Effector CD8-positive, alpha-beta T cell (primary cell): ENCODE measurements around the gene TBC1D10A.
A peak's percentile ranks its signal among the peaks of the same experiment; 100 is the strongest.

Experiments
- DNase-seq: peaks from one replicate; lab custom pipeline; 2025; lab: John Stamatoyannopoulos, UW

Gene TBC1D10A

DNA sequence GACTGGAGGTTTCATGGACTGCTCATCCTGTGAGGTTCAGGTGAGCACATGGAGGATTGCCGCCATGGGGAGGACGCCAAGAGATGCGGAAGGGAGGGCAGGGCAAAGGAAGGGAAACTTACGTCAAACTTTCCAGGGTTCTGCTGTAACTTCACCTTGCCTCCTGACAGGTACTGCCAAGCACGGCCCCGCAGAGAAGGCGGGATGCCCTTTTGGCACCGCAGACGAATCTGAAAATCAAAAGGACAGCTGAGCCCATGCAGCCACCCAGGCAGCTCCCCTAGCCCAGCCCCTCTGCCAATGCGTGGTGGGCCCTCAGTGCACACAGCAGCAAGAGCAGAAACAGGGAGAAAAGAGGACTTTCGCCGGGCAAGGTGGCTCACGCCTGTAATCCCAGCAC lies 27.4 kb downstream of the TBC1D10A start:
- DNase-seq, result no peak

DNA sequence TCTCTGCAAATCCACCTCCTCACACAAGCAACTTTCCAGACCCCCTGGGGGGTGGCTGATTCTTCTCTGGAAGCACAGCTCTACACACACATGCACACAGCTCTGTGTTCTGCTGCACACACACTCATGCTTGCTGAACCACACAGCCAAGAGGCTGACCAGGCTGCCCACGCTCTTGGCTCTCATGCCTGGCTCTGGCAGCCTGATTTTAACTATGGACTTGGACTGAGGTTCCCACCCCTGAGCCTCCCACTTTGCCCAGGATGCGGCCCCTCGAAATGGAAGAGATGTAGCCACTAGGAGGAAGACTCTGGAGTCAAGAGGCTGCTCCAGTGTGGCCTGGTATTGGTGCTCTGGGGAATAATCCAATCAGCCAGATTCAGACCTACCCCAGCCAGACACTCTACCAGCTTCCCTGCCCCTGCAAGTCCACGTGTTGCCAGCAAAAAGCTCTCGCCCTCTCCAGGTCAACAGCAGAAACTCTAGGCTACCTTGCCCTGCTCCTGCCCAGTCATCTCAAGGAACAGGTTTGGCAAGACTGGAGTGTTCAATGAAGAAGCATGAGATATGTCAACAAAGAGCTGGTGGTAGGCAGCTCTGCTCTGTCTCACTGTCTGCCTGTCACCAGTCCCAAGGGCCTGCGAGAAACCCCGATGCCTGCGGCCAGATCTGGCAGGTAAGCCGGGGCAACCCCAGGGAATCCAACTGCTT lies 28.6 kb downstream of the TBC1D10A start:
- no peak for DNase-seq

DNA sequence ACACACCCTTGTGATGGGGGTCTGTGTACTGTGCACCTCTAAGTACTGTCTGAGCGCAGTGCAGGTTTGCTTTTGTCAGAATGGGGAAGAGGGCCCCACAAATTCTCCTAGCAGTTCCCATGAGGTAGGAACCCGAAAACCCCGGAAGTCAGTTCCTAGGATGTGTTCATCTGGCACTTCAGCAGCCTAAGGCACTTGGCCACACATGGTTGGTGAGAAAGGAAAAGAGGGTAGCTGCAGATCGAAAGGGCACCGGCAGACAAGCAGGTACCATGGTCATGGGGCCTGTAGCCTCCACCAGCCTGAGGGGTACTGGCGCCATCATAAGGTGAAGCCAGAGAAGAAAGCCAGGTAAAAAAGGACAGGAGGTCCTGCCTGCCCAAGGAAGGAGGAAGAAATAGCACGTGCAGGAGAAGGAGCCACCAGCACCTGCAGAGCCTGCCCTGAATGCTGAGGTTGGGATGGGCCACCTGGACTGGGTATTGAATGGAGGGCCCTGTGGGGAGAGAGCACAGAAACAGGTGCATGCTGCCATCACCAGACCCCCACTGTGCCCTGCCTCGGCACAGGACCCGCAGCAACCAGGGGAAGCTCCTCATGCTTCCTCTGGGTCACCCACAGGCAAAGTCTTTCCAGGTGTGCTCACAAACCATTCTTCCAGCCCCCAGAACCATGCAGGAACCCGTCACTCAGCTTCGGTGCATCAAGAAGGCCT lies 29.3 kb downstream of the TBC1D10A start:
- no peak for DNase-seq

- no peak for DNase-seq
Measured at GRCh38 chr22:30296833-30297232, 29.9 kb downstream of the TBC1D10A start.

DNA sequence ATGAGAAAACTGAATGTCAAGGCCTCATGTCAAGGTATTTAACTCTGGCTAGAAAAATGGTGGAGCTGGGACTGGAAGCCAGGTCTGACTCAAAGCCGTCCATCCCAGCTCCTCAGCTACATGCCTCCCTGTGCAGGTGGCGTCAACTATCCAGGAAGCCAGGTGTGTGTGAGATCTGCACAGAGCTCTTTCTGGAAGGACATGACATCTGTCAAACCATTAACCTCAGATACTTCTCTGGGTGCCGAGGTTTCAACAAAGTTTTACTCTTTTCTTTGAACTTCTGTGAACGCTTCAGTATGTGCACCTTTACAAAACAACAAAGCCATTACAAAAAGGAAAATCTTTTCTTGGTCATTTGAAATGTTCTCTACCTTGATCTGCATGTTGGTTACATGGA lies 30.4 kb downstream of the TBC1D10A start:
- DNase-seq, result no peak

DNA sequence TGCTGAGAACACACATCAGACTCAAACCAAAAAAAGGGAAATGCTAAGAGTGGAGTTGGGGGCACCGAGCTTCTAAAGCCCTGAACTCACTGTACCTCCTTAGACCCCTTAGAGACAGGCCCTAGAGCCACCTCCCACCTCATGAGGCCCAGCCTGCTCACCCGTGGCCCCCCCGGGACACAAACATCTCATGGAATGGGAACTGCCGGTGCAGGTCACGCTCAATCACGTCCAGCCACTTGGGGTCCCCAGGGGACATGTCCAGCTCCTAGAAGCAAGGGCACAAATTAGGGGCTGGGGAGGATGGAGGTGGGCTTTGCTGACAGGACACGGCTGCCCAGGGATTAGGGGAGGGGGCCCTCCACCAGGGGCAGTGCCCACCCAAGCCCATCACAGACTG lies 31.2 kb downstream of the TBC1D10A start:
- no peak for DNase-seq

GRCh38 chr22:30294830-30295229 lies 31.9 kb downstream of the TBC1D10A start:
- no peak for DNase-seq

DNA sequence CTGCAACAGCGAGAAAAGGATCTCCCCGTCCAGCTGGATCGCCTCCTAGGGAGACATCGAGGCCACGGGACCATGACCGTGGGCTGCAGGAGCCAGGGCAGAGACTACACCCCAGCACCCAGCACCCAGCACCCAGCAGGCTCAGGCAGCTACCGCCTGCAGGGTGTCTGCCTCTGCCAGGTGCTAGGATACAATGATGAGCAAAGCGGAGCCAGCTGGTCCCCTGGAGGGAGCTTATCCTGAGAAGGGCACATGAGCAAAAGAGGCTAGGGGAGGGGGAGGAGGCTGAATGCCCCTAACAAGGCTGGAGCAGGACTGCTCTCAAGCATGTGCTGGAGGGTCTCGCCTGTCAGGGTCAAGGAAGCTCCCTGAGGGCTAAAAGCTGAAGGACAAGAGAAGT lies 32.7 kb downstream of the TBC1D10A start:
- no peak for DNase-seq

- DNase-seq, result no peak
Measured at GRCh38 chr22:30293026-30293425, 33.7 kb downstream of the TBC1D10A start.

DNA sequence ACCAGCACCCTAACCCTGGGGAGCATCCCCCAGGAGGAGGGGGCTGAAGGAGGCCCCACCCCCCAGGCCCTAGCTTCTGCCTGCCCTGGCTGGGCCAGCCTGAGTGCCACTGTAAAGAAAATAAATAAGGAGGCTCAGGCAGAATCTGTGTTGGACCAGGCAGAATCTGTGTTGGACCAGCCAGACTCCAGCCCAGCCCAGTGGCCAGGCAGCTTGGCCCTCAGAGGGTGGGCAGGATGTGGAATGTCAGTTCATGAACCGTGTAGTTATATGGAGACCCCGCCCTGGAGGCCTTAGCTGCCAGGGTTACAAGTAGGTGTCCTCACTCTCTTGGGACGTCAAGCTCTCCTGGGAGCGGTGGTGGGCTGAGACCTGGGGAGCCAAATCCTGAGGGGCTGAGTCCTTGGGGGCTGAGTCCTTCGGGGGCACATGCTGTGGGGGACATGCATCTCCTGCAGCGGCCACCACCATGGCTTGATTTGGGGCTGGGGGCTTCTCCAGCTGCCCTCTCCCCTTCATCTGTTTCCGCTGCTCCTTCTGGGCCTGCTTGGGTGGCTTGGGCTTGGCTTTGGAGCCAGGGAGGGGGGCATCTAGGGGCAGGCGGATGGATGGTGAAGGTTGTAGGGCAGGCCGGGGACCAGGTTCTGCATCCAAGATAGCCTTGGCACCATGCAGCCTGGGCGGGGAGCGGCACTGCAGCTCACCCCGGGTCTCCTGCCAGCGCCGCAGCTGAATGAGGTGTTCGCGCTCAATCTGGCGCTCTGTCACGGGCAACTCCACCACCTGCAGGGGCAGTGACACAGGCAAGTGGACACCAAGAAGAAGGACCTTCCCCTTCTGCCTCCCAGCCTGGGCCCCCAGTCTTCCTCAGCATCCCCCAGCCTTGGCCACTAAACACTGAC lies 34.4 kb downstream of the TBC1D10A start:
- no peak for DNase-seq

DNA sequence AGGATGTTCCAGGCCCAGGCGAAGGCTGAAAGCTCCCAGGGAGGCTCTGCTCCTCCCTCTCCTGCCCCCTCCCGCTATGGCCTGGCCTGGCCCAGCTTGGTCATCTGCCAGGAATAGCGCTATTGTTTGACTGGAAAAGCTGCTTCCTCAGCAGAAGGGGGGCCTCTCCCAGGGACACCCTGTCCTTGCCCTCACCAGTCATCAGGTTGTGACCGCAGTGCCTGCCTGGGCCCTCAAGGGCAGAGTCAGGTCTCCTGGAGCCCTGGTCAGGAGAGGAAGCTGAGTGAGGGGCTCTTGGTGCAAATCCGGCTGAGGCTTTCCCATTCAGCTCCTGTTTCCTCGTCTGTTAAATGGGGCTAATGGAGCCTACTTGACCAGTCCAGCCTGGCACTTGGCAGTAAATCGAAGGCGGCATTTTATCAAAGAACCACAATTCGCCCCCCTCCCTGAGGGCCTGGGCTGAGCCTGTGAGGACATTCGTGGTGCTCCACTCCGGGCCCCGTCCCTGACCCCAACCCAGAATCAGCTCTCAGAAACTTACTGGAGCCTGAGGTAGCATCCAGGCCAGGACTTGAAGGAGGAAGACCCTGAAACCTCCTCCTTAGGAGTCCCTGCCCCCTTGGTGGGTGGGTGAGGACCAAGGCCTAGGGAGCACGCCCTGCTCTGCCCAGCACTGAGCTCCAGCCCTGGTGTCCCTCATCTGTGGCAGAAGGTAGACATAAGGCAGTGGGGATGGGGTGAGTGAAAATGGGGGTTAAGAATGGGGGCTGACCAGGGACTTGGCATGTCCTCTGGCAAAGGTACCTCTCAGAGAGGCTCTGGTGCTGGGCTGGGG lies 35.5 kb downstream of the TBC1D10A start:
- DNase-seq, result no peak

DNA sequence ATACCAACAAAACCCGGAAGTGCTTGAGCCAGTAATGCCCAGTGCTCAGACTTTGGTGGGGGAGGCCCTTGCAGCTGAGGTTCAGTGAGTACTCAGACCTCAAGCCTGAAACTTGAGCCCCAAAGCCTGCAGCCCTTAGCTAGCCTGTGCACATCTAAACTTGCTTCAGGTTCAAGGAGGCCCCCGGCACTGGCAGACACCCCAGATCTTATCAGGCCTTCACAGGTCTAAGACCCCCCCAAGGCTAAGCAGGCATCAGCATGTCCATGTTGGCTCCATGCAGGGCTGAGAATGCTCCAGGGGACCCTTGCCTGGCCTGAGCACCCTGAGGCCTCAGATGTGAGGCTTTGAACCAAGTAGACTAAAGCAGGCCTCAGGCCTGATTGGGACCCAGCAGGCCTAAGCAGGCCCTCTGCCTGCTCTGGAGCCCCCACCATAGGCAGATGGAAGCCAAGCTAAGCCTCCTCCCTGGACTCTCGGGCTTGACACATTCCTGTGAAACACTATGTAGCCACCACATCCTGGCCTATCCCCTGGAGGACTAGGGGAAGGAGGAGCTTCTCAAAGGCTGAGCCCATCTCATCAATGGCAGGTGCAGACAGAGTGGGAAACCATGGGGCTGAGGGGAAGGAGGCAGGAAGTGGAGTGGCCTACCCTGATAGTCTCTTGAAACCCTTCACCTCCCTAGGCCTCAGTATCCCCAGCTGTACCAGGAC lies 36.2 kb downstream of the TBC1D10A start:
- DNase-seq, result no peak

GRCh38 chr22:30289980-30290313 lies 36.8 kb downstream of the TBC1D10A start:
- no peak for DNase-seq

- DNase-seq, result peak; percentile 88
Measured at GRCh38 chr22:30289141-30289979, 37.4 kb downstream of the TBC1D10A start, which contains the start of gene CASTOR1. CASTOR1 (minus strand) TSS chr22:30289505; CDS start chr22:30289497, 8 bp downstream.

DNA sequence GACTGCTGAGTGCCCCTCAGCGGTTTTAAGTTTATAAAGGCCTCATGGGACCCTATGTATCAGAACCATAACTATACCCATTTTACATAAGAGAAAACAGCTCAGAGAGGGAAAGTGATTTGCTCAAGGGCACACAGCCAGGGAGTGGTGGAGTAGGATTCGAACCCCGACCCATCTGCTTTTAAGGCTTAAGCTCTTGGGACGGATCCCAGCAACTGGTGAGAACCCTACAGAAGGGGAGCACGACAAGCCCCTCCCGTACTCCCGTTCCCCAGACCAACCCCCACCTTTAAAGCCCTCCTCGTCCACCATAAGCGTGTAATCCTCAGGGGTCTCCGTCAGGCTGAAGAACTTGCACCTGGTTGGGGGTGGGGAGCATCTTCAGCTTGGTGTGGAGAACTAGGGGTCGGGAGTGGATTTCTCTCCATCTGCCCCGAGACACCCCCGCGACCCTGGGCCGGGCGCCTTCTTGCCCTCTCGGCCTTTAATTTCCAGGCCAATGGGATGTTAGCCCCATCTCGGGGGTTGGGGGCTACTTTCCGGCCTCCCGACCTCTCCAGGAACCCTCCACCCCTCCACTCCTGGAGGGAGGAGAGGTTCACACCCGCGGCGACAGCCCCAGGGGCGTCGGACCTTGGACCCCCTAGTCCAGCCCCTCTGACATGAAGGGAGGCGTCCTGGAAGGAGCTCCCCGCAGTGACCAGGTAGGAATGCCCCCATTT lies 38.2 kb downstream of the TBC1D10A start:
- no peak for DNase-seq

- DNase-seq, result peak; percentile 76
Measured at GRCh38 chr22:30287648-30288418, 38.9 kb downstream of the TBC1D10A start.

DNA sequence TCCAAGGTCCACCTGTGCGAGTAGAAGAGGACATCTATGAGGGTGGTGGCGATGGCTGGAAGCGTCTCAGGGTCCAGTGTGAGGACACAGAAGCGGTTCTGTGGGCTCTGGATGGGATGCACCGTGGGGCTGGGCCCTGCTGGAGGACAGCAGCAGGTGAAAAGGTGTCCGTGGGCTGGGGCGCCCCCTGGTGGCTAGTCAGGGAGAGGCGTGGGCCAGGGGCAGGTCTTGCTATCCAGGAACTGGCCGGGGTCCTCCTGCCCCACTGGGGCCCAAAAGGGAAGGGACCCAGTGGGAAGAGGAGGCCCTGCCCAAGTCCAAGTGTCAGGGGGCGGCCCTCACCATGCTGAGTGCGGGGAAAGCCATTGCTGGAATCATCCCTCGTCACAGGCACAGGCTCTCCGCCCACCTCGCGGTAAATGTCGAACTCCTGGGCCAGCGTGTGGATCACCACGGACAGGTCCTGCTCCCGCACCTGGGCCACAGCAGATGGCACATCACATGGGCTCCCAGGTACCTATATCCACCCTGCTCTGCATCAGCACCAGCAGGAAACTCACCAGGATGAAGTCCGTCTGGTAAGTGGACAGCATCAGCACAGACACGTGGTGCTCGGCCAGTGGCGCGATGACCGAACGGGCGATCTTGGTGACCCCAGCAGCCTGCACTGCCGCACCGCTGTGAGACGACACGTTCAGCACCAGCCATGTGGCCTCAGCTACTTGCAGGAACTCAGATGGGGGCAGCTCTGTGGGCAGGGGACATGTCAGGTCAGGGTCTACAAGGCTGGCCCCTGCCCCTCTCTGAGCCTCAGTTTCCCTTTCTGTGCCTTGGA lies 39.7 kb downstream of the TBC1D10A start:
- peak; percentile 75 for DNase-seq

- DNase-seq, result no peak
Measured at GRCh38 chr22:30286331-30286730, 40.4 kb downstream of the TBC1D10A start.
